Activated naive CD4-positive, alpha-beta T cell treated with anti-CD3 and anti-CD28 coated beads, Interleukin-2, amount 50 U/mL, for 24 hours (primary cell): ENCODE data around the gene ANOS1.
"Not testable (repeated sequence)": the region's sequence is repeated elsewhere in the genome, so short reads cannot be mapped to it uniquely, and the experiment has no call there.

Source experiments
- H3K27ac Mint-ChIP-seq: one replicate; pipeline ENCODE4 v1.8.0; 2021; ENCODE audit warnings: mild to moderate bottlenecking, mixed read lengths
- H3K27me3 Mint-ChIP-seq: one replicate; pipeline ENCODE4 v1.8.0; 2021; ENCODE audit warnings: mixed read lengths
- H3K36me3 Mint-ChIP-seq: one replicate; pipeline ENCODE4 v1.8.0; 2021; ENCODE audit warnings: mixed read lengths
- H3K4me1 Mint-ChIP-seq: one replicate; pipeline ENCODE4 v1.8.0; 2021; ENCODE audit warnings: mixed read lengths
- H3K4me3 Mint-ChIP-seq: one replicate; pipeline ENCODE4 v1.8.0; 2021; ENCODE audit warnings: mild to moderate bottlenecking, mixed read lengths
- H3K9me3 Mint-ChIP-seq: one replicate; pipeline ENCODE4 v1.8.0; 2021; ENCODE audit warnings: mixed read lengths

ANOS1 gene

DNA sequence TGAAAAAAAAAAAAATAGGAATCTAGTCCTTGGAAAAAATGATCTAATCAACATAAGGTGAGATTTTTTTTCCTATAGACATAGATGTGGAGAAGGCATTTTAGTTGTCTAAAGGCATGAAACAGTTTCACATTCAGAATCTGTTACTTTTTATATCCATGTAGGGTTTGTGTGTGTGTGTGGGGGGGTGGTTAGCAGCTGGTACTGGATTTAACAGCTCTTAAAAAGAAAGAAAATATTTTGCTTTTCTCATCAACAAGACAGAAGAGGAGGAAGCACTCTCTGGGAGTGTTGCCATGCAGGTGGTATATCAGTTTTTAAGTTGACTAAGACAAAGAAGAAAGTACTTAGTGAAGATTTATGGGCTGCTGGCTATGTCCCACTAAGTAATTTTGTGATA, 145.0 kb downstream of the ANOS1 start:
- H3K36me3 Mint-ChIP-seq = no peaks in the 10 kb centered on the region
- H3K9me3 Mint-ChIP-seq = peaks cover 4% of the 10 kb centered on the region

DNA sequence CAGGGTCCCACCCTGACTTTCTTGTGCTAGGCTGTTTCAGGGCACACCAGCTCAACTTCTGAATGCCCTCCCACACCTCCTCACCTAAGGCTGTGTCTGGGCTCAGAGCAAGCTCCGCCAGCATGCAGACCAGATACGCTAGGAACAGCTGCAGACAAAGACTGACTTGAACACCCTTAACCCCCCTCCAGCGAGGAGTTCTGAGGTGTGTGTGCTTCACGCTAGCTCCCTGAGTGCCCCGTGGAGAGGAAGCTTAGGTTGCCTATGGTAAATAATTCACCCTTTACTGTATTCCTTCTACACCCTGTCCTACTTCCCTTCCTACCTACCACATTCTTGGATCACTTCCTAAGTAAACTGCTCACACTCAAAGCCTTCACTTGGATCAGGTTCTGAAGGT, 152.3 kb downstream of the ANOS1 start:
- H3K4me3 Mint-ChIP-seq = no peak overlapping the region
- H3K4me1 Mint-ChIP-seq = no peaks in the 10 kb centered on the region
- no peaks in the 10 kb centered on the region for H3K27me3 Mint-ChIP-seq
- peaks cover 4% of the 10 kb centered on the region for H3K9me3 Mint-ChIP-seq
- H3K27ac Mint-ChIP-seq = no peak overlapping the region
- no peaks in the 10 kb centered on the region for H3K36me3 Mint-ChIP-seq

More for the DNA sequence above, 145.0 kb downstream of the ANOS1 start:
- Mint-ChIP-seq H3K27me3 (no peaks in the 10 kb centered on the region), H3K4me1 (no peaks in the 10 kb centered on the region), H3K27ac (no peak overlapping the region), H3K4me3 (no peak overlapping the region)

DNA sequence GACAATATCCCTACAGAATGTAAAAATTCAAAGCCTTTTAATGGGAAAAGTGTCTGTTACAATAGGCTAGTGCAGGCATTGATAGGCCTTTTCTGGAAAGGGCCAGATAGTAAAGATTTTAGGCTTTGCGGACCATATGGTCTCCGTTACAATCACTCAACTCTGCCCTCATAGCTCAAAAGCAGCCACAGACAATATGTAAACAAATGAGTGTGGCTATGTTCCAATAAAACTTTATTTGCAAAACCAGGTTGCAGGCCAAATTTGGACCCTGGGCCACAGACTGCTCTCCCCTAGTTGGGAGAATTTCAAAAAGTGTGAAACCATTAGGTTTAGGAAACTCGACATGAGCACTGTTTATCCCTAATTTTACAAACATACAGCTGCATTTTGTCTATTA, 155.1 kb downstream of the ANOS1 start:
- no peaks in the 10 kb centered on the region for H3K4me1 Mint-ChIP-seq
- H3K27me3 Mint-ChIP-seq = no peaks in the 10 kb centered on the region
- no peak overlapping the region for H3K4me3 Mint-ChIP-seq
- H3K9me3 Mint-ChIP-seq = no peaks in the 10 kb centered on the region
- H3K36me3 Mint-ChIP-seq = no peaks in the 10 kb centered on the region
- H3K27ac Mint-ChIP-seq = no peak overlapping the region

DNA sequence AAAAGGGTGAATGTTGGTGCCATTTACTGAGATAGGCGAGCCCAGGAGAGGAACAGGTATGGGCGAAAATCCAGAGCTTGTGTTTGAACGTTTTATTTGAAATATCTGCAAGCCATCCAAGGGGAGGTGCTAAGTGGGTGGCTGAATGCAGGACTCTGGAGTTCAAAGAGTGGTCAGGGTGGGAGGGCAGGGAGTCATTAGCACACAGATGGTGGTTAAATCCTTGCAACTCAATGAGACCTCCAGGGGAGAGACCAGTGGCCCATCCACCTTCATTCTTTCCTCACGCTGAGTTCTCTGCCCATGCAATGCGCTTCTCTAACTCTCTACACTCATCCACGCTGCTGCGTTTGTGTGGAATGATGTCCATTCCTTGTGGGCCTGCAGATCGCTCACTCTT, 166.2 kb downstream of the ANOS1 start:
- no peak overlapping the region for H3K4me3 Mint-ChIP-seq
- no peaks in the 10 kb centered on the region for H3K36me3 Mint-ChIP-seq
- H3K9me3 Mint-ChIP-seq = peaks cover 3% of the 10 kb centered on the region
- H3K27me3 Mint-ChIP-seq = no peaks in the 10 kb centered on the region
- H3K4me1 Mint-ChIP-seq = no peaks in the 10 kb centered on the region
- no peak overlapping the region for H3K27ac Mint-ChIP-seq

DNA sequence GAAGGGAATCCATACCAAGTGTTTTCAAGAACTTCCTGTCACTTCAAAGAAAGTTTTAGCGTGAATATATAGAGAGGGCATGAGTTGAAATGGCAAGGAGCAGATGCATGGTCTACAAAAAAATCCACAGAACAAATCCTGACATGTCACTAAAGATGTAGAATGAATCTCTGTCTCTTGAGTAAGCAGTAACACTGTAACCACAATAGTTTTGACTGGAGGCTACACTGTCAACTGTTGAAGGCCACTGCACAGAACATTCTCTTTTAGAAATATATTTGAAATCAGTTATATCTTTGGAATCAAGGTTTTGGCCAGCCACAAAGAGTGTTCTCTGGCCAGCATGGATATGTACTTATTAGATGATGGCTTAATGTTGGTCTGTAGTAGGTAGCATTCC, 183.5 kb downstream of the ANOS1 start:
- Mint-ChIP-seq H3K4me3 (no peak overlapping the region), H3K9me3 (no peaks in the 10 kb centered on the region), H3K4me1 (no peaks in the 10 kb centered on the region), H3K36me3 (no peaks in the 10 kb centered on the region), H3K27ac (no peak overlapping the region), H3K27me3 (no peaks in the 10 kb centered on the region)

DNA sequence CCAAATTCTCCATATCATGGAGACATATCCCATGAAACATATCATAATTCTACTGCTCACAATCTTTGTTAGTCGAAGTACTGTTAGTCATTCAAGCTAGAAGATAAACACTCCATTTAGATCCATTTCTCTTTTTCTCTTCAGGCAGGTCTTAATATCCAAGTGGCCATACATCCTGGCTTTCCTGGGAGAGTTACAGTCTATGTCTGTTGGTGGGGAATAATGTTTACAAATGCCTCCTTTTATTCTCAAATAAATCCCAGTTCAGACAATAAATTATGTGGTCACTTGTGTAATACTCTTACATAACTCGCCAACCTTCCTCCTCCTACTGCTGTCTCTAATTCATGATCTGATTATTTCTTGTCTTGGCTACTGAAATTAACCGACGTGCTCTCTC, 185.2 kb downstream of the ANOS1 start:
- no peak overlapping the region for H3K27ac Mint-ChIP-seq
- H3K27me3 Mint-ChIP-seq = no peaks in the 10 kb centered on the region
- no peaks in the 10 kb centered on the region for H3K4me1 Mint-ChIP-seq
- H3K4me3 Mint-ChIP-seq = no peak overlapping the region
- H3K36me3 Mint-ChIP-seq = no peaks in the 10 kb centered on the region
- no peaks in the 10 kb centered on the region for H3K9me3 Mint-ChIP-seq

DNA sequence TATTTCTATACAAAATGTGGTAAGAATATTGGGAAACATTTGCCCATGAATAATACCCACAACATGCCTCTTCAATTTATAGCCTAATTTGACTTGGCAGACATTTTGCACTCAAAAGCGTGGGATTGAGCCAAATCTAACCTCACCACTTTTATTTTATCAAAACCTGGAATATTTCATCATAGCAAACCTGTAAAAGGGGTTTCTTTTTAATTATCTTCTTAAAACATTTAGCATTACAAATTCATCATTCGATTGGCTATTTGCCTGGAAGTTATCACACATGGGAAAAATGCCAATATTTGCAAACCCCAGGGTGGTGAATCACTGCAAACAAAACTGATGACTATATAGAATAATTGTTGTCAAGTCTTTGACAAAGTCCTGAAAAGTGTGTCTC, 211.1 kb downstream of the ANOS1 start:
- Mint-ChIP-seq H3K4me3 (no peak overlapping the region), H3K4me1 (no peaks in the 10 kb centered on the region), H3K36me3 (no peaks in the 10 kb centered on the region), H3K9me3 (no peaks in the 10 kb centered on the region), H3K27me3 (no peaks in the 10 kb centered on the region), H3K27ac (no peak overlapping the region)

DNA sequence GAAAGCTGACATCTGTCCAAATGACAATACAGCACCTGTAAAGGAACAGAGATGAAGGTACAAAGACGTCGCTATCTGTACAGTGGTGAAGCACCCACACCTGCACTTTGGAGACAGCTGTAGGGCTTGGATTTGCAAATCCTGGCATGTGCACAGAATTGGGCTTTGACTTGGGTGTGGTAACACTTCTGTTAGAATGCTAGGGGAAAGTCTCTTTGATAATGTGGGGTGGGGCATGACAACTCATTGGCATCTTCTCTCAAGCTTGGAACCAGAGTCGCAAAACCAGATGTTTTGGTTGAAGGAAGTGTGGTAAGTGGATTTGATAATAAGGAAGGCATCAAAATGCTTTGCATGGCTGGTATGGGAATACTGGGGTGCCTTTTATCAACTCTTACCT, 211.8 kb downstream of the ANOS1 start:
- no peaks in the 10 kb centered on the region for H3K27me3 Mint-ChIP-seq
- no peaks in the 10 kb centered on the region for H3K4me1 Mint-ChIP-seq
- no peak overlapping the region for H3K27ac Mint-ChIP-seq
- H3K36me3 Mint-ChIP-seq = no peaks in the 10 kb centered on the region
- H3K4me3 Mint-ChIP-seq = no peak overlapping the region
- no peaks in the 10 kb centered on the region for H3K9me3 Mint-ChIP-seq

DNA sequence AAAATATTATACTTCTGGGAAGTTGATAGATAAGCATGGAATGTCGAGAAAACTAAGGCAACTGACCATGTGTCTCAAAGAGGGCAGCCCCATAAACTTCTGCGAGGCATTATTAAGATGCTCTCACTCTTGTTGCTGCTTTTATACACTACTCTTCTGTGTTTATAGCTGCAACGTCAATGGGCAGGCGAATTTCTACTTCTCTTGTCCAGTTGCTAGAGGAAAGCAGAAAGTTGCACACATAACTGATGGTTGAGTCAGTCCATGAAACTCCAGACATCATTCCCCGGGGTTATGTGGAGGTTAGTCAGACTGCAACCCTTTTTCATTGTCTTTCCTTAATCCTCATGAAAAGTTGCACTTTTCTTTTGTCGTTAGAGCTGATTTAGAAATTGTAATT, 227.5 kb downstream of the ANOS1 start:
- H3K4me3 Mint-ChIP-seq = no peak overlapping the region
- H3K9me3 Mint-ChIP-seq = no peaks in the 10 kb centered on the region
- H3K27ac Mint-ChIP-seq = no peak overlapping the region
- peaks cover 2% of the 10 kb centered on the region for H3K27me3 Mint-ChIP-seq
- H3K4me1 Mint-ChIP-seq = no peaks in the 10 kb centered on the region
- H3K36me3 Mint-ChIP-seq = no peaks in the 10 kb centered on the region

DNA sequence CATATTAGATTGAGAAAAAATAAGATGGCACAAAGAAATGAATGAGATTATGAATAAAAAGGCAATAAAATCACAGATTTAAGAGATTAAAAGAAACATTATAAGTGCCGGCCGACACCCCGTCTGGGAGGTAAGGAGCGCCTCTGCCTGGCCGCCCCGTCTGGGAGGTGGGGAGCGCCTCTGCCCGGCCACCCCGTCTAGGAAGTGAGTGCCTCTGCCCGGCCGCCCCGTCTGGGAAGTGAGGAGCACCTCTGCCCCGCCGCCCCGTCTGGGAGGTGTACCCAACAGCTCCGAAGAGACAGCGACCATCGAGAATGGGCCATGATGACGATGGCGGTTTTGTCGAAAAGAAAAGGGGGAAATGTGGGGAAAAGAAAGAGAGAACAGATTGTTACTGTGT, 229.8 kb downstream of the ANOS1 start:
- H3K27ac Mint-ChIP-seq, H3K4me3 Mint-ChIP-seq, H3K9me3 Mint-ChIP-seq, H3K27me3 Mint-ChIP-seq, H3K36me3 Mint-ChIP-seq, H3K4me1 Mint-ChIP-seq: not testable (repeated sequence)

DNA sequence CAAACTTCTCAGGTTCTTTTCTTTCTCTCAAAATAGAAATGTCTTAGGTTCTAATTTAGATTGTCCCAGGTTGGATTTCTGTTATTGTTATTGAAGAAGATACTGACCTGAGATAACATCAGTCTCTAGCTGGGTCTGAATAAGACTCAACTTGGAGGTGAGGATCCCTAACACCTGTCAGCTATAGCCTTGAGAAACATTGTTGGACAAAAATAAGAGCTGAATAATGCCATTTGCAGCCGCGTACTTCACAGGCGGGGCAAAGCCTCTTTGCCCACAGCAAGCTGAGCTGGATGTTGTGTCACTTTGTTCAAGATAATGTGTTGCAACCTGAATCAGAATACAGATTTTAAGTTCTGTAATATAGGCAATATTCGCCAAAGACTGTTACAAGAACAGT, 231.7 kb downstream of the ANOS1 start:
- H3K27ac Mint-ChIP-seq = no peak overlapping the region
- H3K4me1 Mint-ChIP-seq = no peaks in the 10 kb centered on the region
- no peak overlapping the region for H3K4me3 Mint-ChIP-seq
- no peaks in the 10 kb centered on the region for H3K9me3 Mint-ChIP-seq
- peaks cover 2% of the 10 kb centered on the region for H3K27me3 Mint-ChIP-seq
- H3K36me3 Mint-ChIP-seq = no peaks in the 10 kb centered on the region

DNA sequence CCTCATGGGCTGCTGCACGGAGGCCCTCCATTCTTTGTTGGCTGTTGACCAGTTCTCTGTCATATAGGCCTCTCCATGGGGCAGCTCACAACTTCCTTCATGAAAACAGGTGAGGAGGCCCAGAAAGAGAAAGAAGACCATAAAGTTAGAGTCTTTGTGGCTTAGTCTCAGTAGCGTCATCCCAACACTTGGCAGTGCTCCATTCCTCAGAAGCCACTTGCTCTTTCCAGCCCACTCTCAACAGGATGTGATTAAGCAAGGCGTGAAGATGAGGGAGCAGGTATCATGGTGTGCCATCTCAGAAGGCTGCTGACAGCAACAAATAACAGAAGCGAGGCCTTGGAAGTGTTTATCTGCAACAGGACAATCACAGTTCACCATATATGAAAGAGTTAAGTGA, 236.9 kb downstream of the ANOS1 start:
- H3K27ac Mint-ChIP-seq, H3K4me3 Mint-ChIP-seq, H3K9me3 Mint-ChIP-seq, H3K4me1 Mint-ChIP-seq, H3K36me3 Mint-ChIP-seq, H3K27me3 Mint-ChIP-seq: not testable (repeated sequence)

DNA sequence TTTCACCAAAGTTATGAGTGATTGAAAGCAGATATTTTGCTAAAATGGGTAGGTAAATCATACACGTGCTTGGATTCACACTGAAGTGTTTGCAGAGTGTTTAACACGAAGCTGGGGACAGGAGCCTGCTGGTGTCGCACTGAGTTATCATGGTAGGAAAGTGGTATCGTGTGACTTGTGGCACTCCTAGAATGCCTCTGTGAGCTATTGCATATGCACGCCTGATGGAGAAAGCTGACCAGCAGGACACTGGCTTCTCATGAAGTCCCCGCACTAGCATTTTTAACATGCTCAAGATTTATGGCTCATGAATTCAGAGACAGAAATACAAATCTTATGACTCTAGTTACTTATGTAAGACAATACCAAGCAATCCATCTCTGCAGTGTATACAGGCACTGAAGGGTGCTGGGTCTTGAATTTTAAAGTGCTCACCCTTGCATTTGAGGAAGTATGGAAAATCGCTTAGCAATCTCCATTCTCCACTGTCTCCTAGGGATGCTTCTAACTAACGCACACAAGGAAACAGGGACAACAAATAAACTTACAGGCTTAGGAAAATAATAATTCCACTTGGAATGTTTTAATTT, 247.5 kb downstream of the ANOS1 start:
- Mint-ChIP-seq H3K9me3 (peaks cover 6% of the 10 kb centered on the region), H3K27me3 (no peaks in the 10 kb centered on the region), H3K4me1 (no peaks in the 10 kb centered on the region), H3K4me3 (no peak overlapping the region), H3K36me3 (no peaks in the 10 kb centered on the region), H3K27ac (no peak overlapping the region)
